GM19455 (cell line): ENCODE measurements around the gene SMDT1.
"Not testable (repeated sequence)": the region's sequence is repeated elsewhere in the genome, so short reads cannot be mapped to it uniquely, and the experiment has no call there.

ENCODE experiments used
- ATAC-seq: cut with Tn5 transposase; IDR thresholded peaks from one replicate; pipeline ENCODE4 v1.9.1; 2021; ENCODE audit not compliant: unreplicated experiment

SMDT1 gene

GRCh38 chr22:42108848-42109247 lies 29.3 kb downstream of the SMDT1 start:
- ATAC-seq: no peak

- no peak for ATAC-seq
Observed at GRCh38 chr22:42111798-42112197, 32.3 kb downstream of the SMDT1 start.

GRCh38 chr22:42112793-42113192 lies 33.3 kb downstream of the SMDT1 start:
- not testable (repeated sequence) for ATAC-seq

GRCh38 chr22:42114721-42115120 lies 35.2 kb downstream of the SMDT1 start:
- ATAC-seq: no peak

GRCh38 chr22:42115420-42115830 lies 35.9 kb downstream of the SMDT1 start:
- not testable (repeated sequence) for ATAC-seq

GRCh38 chr22:42116848-42117424 lies 37.4 kb downstream of the SMDT1 start:
- ATAC-seq: no peak

GRCh38 chr22:42120231-42121021 lies 40.9 kb downstream of the SMDT1 start:
- ATAC-seq: not testable (repeated sequence)

GRCh38 chr22:42123529-42123928 lies 44.0 kb downstream of the SMDT1 start:
- ATAC-seq: not testable (repeated sequence)

- ATAC-seq: no peak
Observed at GRCh38 chr22:42127606-42128005, 48.1 kb downstream of the SMDT1 start.

GRCh38 chr22:42128007-42128406 lies 48.5 kb downstream of the SMDT1 start:
- not testable (repeated sequence) for ATAC-seq

GRCh38 chr22:42128776-42129694 lies 49.5 kb downstream of the SMDT1 start:
- not testable (repeated sequence) for ATAC-seq

GRCh38 chr22:42130182-42130581 lies 50.7 kb downstream of the SMDT1 start:
- ATAC-seq: not testable (repeated sequence)

- ATAC-seq: not testable (repeated sequence)
Observed at GRCh38 chr22:42130639-42131431, 51.3 kb downstream of the SMDT1 start, which contains the start of gene CYP2D6. Gene CYP2D6 (minus strand): TSS chr22:42130810. CDS start chr22:42130791, 19 bp downstream.

GRCh38 chr22:42131562-42131961 lies 52.1 kb downstream of the SMDT1 start:
- ATAC-seq: no peak

GRCh38 chr22:42132457-42132856 lies 53.0 kb downstream of the SMDT1 start:
- ATAC-seq: no peak
